Upper lobe of right lung (tissue), 1 donor: Measurements from ENCODE around the gene PKMYT1. TPM values are rescaled to one million over a fixed set of nuclear protein-coding genes. Genes with fewer than 3 reads are reported as not detected.
A peak's percentile ranks its signal among the peaks of the same experiment; 100 is the strongest.
"Not testable (repeated sequence)": the region's sequence is repeated elsewhere in the genome, so short reads cannot be mapped to it uniquely, and the experiment has no call there.

ENCODE experiments used
- ATAC-seq: fragments of 200-7000 bp; cut with Tn5 transposase; one replicate; pipeline ENCODE4 v1.9.1; 2020; ENCODE audit warnings: mild to moderate bottlenecking, moderate library complexity
- DNase-seq: peaks from one replicate; pipeline ENCODE4 v3.0.0-alpha.2; 2020
- H3K27ac ChIP-seq: fragments of 200-600 bp; one replicate; pipeline ENCODE4 v1.8.0; 2022
- H3K27me3 ChIP-seq: fragments of 200-600 bp; one replicate; pipeline ENCODE4 v1.8.0; 2022; ENCODE audit warnings: mild to moderate bottlenecking
- H3K36me3 ChIP-seq: fragments of 200-600 bp; one replicate; pipeline ENCODE4 v1.8.0; 2022
- H3K4me1 ChIP-seq: fragments of 200-600 bp; one replicate; pipeline ENCODE4 v1.8.0; 2022
- H3K4me3 ChIP-seq: fragments of 200-600 bp; one replicate; pipeline ENCODE4 v1.8.0; 2022; ENCODE audit warnings: mild to moderate bottlenecking
- H3K9me3 ChIP-seq: fragments of 200-600 bp; one replicate; pipeline ENCODE4 v1.8.0; 2022
- intact Hi-C: fragments of 100-400 bp; cut with DNase I; formaldehyde crosslinking; loops from one replicate; pipeline ENCODE4 v1.11.0; 2022
- total RNA-seq: library from RNA; stranded (reverse); fragmentation: NEBNext Ultra II Directional; extraction: Animal tissue kit (Norgen Biotek cat#: 25700); gene quantifications from one replicate; pipeline ENCODE4 v1.2.1, GENCODE V29; 2021
- TF ChIP-seq, protein P1 (sequence below): fragments of 200-600 bp; IDR thresholded peaks from one replicate; pipeline ENCODE4 v1.8.0; 2022; ENCODE audit warnings: antibody characterized with exemption
- donor health status: DM: no; HTN: yes; CAD: no; lungs with severe emphysema.

Gene PKMYT1
- total RNA-seq, 1 donor from 2014 or later: 3.8 TPM

GRCh38 chr16:2950353-2950724 is 29.9 kb downstream of the PKMYT1 start:
- no peak overlapping the region for H3K27ac ChIP-seq
- H3K9me3 ChIP-seq: no peaks in the 10 kb centered on the region
- peaks cover 5% of the 10 kb centered on the region for H3K36me3 ChIP-seq
- H3K4me3 ChIP-seq: no peak overlapping the region
- TF ChIP-seq, protein P1, sequence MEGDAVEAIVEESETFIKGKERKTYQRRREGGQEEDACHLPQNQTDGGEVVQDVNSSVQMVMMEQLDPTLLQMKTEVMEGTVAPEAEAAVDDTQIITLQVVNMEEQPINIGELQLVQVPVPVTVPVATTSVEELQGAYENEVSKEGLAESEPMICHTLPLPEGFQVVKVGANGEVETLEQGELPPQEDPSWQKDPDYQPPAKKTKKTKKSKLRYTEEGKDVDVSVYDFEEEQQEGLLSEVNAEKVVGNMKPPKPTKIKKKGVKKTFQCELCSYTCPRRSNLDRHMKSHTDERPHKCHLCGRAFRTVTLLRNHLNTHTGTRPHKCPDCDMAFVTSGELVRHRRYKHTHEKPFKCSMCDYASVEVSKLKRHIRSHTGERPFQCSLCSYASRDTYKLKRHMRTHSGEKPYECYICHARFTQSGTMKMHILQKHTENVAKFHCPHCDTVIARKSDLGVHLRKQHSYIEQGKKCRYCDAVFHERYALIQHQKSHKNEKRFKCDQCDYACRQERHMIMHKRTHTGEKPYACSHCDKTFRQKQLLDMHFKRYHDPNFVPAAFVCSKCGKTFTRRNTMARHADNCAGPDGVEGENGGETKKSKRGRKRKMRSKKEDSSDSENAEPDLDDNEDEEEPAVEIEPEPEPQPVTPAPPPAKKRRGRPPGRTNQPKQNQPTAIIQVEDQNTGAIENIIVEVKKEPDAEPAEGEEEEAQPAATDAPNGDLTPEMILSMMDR: no peak
- intact Hi-C loops: no loop called here
- DNase-seq (no peak), ATAC-seq (no peak)
- H3K27me3 ChIP-seq: peaks cover 19% of the 10 kb centered on the region
- H3K4me1 ChIP-seq: no peaks in the 10 kb centered on the region

DNA sequence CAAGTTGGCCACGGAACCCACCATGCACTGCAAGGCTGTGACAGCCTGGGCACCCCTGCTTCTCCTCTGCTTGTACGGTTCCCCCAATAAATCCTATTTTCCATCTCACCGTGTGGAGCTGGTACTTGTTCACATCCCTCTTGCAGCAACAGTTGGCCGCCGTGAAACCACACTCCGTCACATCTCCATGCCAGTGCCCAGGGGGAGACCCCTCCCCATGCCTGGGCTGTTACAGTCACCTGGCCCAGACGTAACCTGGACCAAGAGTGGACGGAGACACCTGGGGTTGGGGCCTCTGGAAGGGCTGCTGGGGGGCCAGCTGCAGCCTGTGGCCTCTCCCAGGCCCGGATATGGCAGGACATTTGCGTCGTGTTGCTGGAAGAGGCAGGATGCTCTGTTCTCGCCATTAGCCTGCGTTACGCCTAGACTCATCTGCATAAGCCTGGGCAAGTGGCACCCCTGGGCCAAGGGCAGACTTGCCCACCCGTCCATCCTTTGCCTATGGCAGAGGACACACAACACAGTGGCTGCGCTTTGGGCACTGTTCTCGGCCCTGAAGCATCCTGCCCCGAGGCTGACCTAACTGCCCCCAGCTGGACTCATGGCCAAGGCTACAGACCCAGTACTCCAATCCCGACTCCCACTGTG is 30.4 kb downstream of the PKMYT1 start:
- Histone ChIP-seq H3K27me3 (peaks cover 14% of the 10 kb centered on the region), H3K9me3 (no peaks in the 10 kb centered on the region), H3K4me3 (no peak overlapping the region), H3K27ac (no peak overlapping the region), H3K4me1 (no peaks in the 10 kb centered on the region), H3K36me3 (peaks cover 5% of the 10 kb centered on the region)
- ATAC-seq (no peak), DNase-seq (no peak)
- TF ChIP-seq, protein P1: no peak
- intact Hi-C loops: no loop called here

GRCh38 chr16:2948807-2949704 is 31.2 kb downstream of the PKMYT1 start:
- H3K27me3 ChIP-seq: peaks cover 6% of the 10 kb centered on the region
- peaks cover 8% of the 10 kb centered on the region for H3K36me3 ChIP-seq
- DNase-seq (no peak), ATAC-seq (peak; percentile 24)
- TF ChIP-seq, protein P1: no peak
- intact Hi-C loops: no loop called here
- no peak overlapping the region for H3K27ac ChIP-seq
- no peaks in the 10 kb centered on the region for H3K4me1 ChIP-seq
- no peak overlapping the region for H3K4me3 ChIP-seq
- no peaks in the 10 kb centered on the region for H3K9me3 ChIP-seq

- Histone ChIP-seq H3K36me3 (peaks cover 22% of the 10 kb centered on the region), H3K4me3 (no peak overlapping the region), H3K27me3 (no peaks in the 10 kb centered on the region), H3K4me1 (no peaks in the 10 kb centered on the region), H3K9me3 (no peaks in the 10 kb centered on the region), H3K27ac (no peak overlapping the region)
- DNase-seq: no peak
- TF ChIP-seq, protein P1: no peak
- ATAC-seq: no peak
- intact Hi-C loops: no loop called here
Observed at GRCh38 chr16:2946649-2947048, 33.6 kb downstream of the PKMYT1 start.

DNA sequence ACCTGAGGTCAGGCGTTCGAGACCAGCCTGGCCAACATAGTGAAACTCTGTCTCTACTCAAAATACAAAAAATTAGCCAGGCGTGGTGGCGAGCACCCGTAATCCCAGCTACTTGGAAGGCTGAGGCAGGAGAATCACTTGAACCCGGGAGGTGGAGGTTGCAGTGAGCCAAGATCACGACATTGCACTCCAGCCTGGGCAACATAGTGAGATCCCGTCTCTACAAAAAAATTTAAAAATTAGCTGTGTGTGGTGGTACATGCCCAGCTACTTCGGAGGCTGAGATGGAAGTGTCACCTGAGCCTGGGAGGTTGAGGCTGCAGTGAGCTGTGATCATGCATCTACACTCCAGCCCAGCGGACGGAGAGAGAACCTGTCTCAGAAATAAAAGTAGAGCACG is 36.5 kb downstream of the PKMYT1 start:
- H3K27ac ChIP-seq, H3K4me3 ChIP-seq, H3K4me1 ChIP-seq, H3K9me3 ChIP-seq, ATAC-seq, intact Hi-C loops, DNase-seq, H3K27me3 ChIP-seq: not testable (repeated sequence)
- peaks cover 47% of the 10 kb centered on the region for H3K36me3 ChIP-seq

DNA sequence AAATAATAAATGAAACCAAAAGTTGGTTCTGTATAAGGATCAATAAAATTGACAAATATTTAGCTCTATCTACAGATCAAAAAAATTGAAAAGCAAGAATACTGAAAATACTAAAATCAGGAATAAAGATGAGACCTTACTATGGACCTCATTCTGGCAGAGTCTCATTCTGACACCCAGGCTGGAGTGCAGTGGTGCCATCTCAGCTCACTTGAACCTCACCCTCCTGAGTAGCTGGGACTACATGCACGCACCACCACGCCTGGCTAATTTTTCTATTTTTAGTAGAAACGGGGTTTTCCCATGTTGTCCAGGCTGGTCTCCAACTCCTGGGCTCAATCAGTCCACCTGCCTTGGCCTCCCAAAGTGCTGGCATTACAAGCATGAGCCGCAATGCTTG is 38.2 kb downstream of the PKMYT1 start:
- Histone ChIP-seq H3K9me3 (no peaks in the 10 kb centered on the region), H3K4me3 (no peak overlapping the region), H3K27me3 (no peaks in the 10 kb centered on the region), H3K4me1 (no peaks in the 10 kb centered on the region), H3K27ac (no peak overlapping the region), H3K36me3 (peaks cover 63% of the 10 kb centered on the region)
- ATAC-seq (no peak), DNase-seq (no peak)
- TF ChIP-seq, protein P1: no peak
- intact Hi-C loops: no loop called here
